Fibroblast of lung (primary cell): ENCODE measurements around the gene DNAAF1. TPM values are rescaled to one million over a fixed set of nuclear protein-coding genes. Genes with fewer than 3 reads are reported as not detected.
"Not testable (repeated sequence)": the region's sequence is repeated elsewhere in the genome, so short reads cannot be mapped to it uniquely, and the experiment has no call there.

Source experiments
- DNase-seq, 2 donors: peaks; one replicate each; pipeline versions ENCODE4 v3.0.0 to v3.0.0-alpha.2; 2010; ENCODE audit warnings: low read depth in 2 of 2
- H2AFZ ChIP-seq: 2 replicates; pipeline ENCODE4 v1.5.1; 2012; ENCODE audit warnings: low read length, control low read depth, inconsistent platforms
- H3K27ac ChIP-seq: 2 replicates; pipeline ENCODE4 v1.5.1; 2011; ENCODE audit warnings: low read length, control low read depth; ENCODE audit not compliant: insufficient read depth
- H3K27me3 ChIP-seq: 2 replicates; pipeline ENCODE4 v1.5.1; 2011; ENCODE audit warnings: mild to moderate bottlenecking, low read length; ENCODE audit not compliant: control insufficient read depth, insufficient read depth
- H3K36me3 ChIP-seq: 2 replicates; pipeline ENCODE4 v1.5.1; 2011; ENCODE audit warnings: low read length; ENCODE audit not compliant: control insufficient read depth, insufficient read depth
- H3K4me1 ChIP-seq: 2 replicates; pipeline ENCODE4 v1.5.1; 2011; ENCODE audit warnings: low read length; ENCODE audit not compliant: control insufficient read depth, insufficient read depth; ENCODE audit errors: extremely low read depth
- H3K4me2 ChIP-seq: 2 replicates; pipeline ENCODE4 v1.5.1; 2011; ENCODE audit warnings: low read length, control low read depth; ENCODE audit not compliant: insufficient read depth; ENCODE audit errors: extremely low read depth
- H3K4me3 ChIP-seq, 4 experiments: fragments of 200-600 bp in 1 of 4; sonication (generic) in 1 of 4; replicated peaks in 1 of 4; 2 replicates each; pipeline ENCODE4 v1.5.1; 2011 to 2016; ENCODE audit warnings: low read length in 4 of 4, low read depth in 3 of 4, mild to moderate bottlenecking in 3 of 4, control low read depth in 2 of 4, inconsistent platforms in 1 of 4, mixed read lengths in 1 of 4; ENCODE audit not compliant: insufficient read depth in 1 of 4; ENCODE audit errors: control extremely low read depth in 1 of 4
- H3K79me2 ChIP-seq: 2 replicates; pipeline ENCODE4 v1.5.1; 2012; ENCODE audit warnings: mild to moderate bottlenecking, low read length, inconsistent platforms; ENCODE audit not compliant: control insufficient read depth, insufficient read depth
- H3K9ac ChIP-seq: 2 replicates; pipeline ENCODE4 v1.5.1; 2011; ENCODE audit warnings: mild to moderate bottlenecking, low read length, control low read depth; ENCODE audit not compliant: insufficient read depth
- H3K9me3 ChIP-seq: 2 replicates; pipeline ENCODE4 v1.5.1; 2012; ENCODE audit warnings: low read depth, low read length; ENCODE audit not compliant: control insufficient read depth, insufficient read depth
- H4K20me1 ChIP-seq: 2 replicates; pipeline ENCODE4 v1.5.1; 2011; ENCODE audit warnings: low read length; ENCODE audit not compliant: control insufficient read depth, insufficient read depth; ENCODE audit errors: extremely low read depth
- CTCF ChIP-seq, 2 donors: IDR thresholded peaks in 1 of 2; conservative IDR thresholded peaks in 1 of 2; 1 replicate in 1 of 2; 2 replicates in 1 of 2; pipeline ENCODE4 v1.5.1; 2011 to 2012; ENCODE audit warnings: low read length in 2 of 2, control low read depth in 1 of 2, inconsistent platforms in 1 of 2, low read depth in 1 of 2, mild to moderate bottlenecking in 1 of 2
- EZH2 ChIP-seq: IDR thresholded peaks from 2 replicates; pipeline ENCODE4 v1.5.1; 2012; ENCODE audit warnings: low read length, control low read depth, mild to moderate bottlenecking; ENCODE audit errors: missing control alignments
- polyA plus RNA-seq, 2 donors: library from polyadenylated mRNA; depleted of rRNA in 1 of 2; stranded (reverse) in 1 of 2; unstranded in 1 of 2; fragments of >200 nt; gene quantifications; 2 replicates each; pipeline ENCODE4 v1.2.1, GENCODE V29; 2011 to 2012; ENCODE audit warnings: missing spikeins in 1 of 2
- total RNA-seq: library from RNA; depleted of rRNA; stranded (reverse); fragments of >200 nt; gene quantifications from 2 replicates; pipeline ENCODE4 v1.2.1, GENCODE V29; 2014

DNAAF1 gene
- total and polyA plus RNA-seq, 2 donors (not counting 1 experiment from before 2014, with no cell fraction given): not detected

- no peaks in the 10 kb centered on the region for H3K9me3 ChIP-seq
- H3K4me1 ChIP-seq: no peaks in the 10 kb centered on the region
- H3K79me2 ChIP-seq: no peaks in the 10 kb centered on the region
- no peaks in the 10 kb centered on the region for H4K20me1 ChIP-seq
- peaks cover 3% of the 10 kb centered on the region for H3K27me3 ChIP-seq
- no peak overlapping the region for H2AFZ ChIP-seq
- no peak overlapping the region for H3K4me2 ChIP-seq
- no peaks in the 10 kb centered on the region for H3K36me3 ChIP-seq
- TF ChIP-seq EZH2: no peak
- TF ChIP-seq CTCF (conservative IDR thresholded peaks at IDR 0.05 in 1 of 2, IDR thresholded peaks at IDR 0.05 in 1 of 2; ENCODE audit: low read depth in 1 of 2, low read length in 2 of 2): no peak
- no peak overlapping the region for H3K9ac ChIP-seq
- H3K4me3 ChIP-seq: no peak overlapping the region
- DNase-seq: no peak
- no peak overlapping the region for H3K27ac ChIP-seq
These were observed 70.4 kb downstream of the DNAAF1 start for GRCh38 chr16:84215531-84215930.

DNA sequence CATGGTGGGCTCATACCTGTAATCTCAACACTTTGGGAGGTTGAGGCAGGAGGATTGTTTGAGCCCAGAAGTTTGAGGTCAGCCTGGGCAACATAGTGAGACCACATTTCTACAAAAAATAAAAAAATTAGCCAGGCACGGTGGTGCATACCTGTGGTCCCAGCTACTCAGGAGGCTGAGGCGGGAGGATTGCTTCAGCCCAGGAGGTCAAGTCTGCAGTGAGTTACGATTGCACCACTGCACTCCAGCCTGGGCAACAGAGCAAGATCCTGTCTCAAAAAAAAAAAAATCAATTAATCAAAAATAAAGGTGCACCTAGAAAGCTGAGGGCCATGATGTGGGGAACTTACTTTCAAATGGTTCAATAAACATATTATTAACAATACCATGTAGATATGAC lies 71.0 kb downstream of the DNAAF1 start:
- not testable (repeated sequence) for H3K4me1 ChIP-seq, H3K79me2 ChIP-seq, H3K4me3 ChIP-seq, H2AFZ ChIP-seq, H3K9me3 ChIP-seq, H3K36me3 ChIP-seq, H4K20me1 ChIP-seq, H3K9ac ChIP-seq, DNase-seq, H3K4me2 ChIP-seq, H3K27ac ChIP-seq, H3K27me3 ChIP-seq

DNA sequence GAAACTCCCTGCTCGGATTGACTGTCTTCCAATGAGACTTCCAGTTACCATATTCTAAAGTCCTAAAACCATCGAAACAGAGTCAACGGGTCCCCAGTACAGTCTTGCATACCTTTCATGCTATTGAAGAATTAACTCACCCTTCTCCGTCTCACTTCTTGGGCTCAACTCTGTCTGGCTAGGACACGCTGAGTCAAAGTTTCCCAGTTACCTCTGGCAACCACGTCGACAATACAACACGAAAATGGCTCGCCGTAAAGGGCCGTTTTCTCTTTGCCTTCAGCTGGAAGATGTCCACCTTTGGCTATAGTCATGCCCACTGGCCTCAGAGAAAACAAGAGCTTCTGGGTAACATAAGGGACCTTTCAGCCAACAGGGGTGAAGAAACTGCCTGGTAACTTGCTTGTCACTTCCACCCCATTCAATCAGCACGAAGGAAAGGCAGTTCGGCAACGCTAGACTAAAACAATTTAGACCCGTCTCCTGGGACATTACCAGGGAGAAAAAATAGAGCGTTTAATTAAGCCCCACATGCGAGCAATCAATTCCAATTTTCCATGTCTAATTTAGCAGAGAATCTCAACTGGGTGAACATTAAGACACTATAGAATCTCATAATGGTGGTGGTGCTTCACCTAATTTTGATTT lies 73.2 kb downstream of the DNAAF1 start:
- TF ChIP-seq EZH2 (no peak), CTCF (conservative IDR thresholded peaks at IDR 0.05 in 1 of 2, IDR thresholded peaks at IDR 0.05 in 1 of 2; ENCODE audit: low read depth in 1 of 2, low read length in 2 of 2) (no peak)
- H3K9ac ChIP-seq: no peak overlapping the region
- no peaks in the 10 kb centered on the region for H3K79me2 ChIP-seq
- no peak overlapping the region for H3K27ac ChIP-seq
- H3K27me3 ChIP-seq: peaks cover 3% of the 10 kb centered on the region
- H3K4me2 ChIP-seq: no peak overlapping the region
- DNase-seq: peak in 1 of 2 donors; percentile 42
- no peak overlapping the region for H3K4me3 ChIP-seq
- H2AFZ ChIP-seq: no peak overlapping the region
- H3K9me3 ChIP-seq: no peaks in the 10 kb centered on the region
- no peaks in the 10 kb centered on the region for H3K4me1 ChIP-seq
- H3K36me3 ChIP-seq: no peaks in the 10 kb centered on the region
- no peaks in the 10 kb centered on the region for H4K20me1 ChIP-seq
